DMS53 treated with DMSO at 0.1 percent for 48 hours (cell line): ENCODE results near the gene KRTAP5-7.
"Not testable (repeated sequence)": the region's sequence is repeated elsewhere in the genome, so short reads cannot be mapped to it uniquely, and the experiment has no call there.

Experiments used
- DNase-seq: peaks from one replicate; lab custom pipeline; 2025; ENCODE audit not compliant: unreplicated experiment; lab: John Stamatoyannopoulos, UW

KRTAP5-7 gene

DNA sequence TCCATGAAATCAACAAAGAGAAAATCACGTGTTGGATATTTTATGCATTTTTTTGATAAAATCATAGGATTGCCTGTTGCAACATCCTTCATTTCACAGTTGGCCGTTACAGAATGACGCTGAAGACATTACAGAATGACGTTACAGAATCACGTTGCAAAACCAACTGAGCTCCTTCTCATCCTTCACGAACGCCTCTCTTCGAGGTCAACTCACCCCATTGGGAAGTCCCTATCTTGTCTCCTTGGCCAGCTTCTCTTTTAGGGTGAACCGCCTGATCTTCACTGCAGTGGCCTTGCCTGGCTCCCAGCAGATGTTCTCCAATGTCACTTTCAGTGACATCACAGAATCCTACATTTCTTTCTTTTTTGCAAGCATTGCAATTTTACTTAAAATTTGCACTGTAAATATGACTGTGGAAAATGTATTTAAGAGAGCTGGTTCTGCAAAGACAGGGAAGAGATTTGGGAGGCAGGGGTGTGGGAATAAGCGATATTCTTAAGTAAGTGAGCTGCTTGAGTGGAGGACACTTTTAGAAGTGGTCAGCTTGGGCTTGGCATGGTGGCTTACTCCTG, 5.1 kb downstream of the KRTAP5-7 start:
- no peak for DNase-seq

DNA sequence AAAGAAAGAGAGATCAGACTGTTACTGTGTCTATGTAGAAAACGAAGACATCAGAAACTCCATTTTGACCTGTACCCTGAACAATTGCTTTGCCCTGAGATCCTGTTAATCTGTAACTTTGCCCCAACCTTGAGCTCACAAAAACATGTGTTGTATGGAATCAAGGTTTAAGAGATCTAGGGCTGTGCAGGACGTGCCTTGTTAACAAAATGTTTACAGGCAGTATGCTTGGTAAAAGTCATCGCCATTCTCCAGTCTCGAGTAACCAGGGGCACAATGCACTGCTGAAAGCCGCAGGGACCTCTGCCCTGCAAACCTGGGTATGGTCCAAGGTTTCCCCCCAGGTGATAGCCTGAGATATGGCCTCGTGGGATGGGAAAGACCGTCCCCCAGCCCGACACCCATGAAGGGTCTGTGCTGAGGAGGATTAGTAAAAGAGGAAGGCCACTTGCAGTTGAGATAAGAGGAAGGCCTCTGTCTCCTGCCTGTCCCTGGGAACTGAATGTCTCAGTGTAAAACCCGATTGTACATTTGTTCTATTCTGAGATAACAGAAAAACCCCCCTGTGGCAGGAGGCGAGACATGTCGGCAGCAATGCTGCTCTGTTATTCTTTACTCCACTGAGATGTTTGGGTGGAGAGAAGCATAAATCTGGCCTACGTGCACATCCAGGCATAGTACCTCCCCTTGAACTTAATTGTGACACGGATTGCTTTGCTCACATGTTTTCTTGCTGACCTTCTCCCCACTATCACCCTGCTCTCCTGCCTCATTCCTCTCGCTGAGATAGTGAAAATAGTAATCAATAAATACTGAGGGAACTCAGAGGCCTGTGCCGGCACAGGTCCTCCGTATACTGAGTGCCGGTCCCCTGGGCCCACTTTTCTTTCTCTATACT, 7.9 kb downstream of the KRTAP5-7 start:
- DNase-seq = not testable (repeated sequence)

DNA sequence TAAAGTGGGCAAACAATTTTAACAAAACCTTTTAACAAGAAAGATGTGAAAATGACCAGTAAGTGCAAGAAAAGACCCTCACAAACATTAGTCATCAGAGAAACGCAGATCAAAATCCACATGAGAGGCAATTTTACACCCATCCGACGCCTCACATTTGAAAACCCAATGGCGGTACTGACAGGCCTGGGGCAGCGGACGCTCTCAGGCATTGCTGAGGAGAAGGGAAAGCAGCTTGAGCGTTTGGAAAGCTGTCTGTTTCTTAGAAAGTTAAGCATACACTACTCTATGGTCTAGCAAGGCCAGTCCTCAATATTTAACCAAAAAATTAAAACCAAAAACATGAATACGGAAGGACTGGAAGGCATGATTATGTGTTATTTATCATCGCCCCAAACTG, 8.8 kb downstream of the KRTAP5-7 start:
- no peak for DNase-seq

DNA sequence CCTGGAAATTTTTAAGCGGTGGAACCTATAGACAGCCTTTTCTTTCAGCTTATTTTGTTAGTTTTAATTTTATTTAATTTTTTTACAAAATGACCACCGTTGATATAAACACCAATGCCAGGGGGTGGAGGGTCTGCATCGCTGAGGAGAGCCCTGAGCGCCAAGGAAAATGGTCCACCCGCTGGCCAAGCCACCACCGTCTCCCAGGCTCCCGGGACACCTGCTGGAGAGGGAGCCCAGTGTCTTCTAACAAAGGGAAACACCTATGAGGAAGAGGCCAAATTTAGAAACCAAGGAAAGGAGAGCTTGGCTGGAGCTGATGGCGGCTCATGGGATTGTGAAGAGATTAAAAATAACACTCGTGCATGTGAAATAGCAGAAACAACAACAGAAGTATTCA, 10.5 kb downstream of the KRTAP5-7 start:
- DNase-seq = no peak

DNA sequence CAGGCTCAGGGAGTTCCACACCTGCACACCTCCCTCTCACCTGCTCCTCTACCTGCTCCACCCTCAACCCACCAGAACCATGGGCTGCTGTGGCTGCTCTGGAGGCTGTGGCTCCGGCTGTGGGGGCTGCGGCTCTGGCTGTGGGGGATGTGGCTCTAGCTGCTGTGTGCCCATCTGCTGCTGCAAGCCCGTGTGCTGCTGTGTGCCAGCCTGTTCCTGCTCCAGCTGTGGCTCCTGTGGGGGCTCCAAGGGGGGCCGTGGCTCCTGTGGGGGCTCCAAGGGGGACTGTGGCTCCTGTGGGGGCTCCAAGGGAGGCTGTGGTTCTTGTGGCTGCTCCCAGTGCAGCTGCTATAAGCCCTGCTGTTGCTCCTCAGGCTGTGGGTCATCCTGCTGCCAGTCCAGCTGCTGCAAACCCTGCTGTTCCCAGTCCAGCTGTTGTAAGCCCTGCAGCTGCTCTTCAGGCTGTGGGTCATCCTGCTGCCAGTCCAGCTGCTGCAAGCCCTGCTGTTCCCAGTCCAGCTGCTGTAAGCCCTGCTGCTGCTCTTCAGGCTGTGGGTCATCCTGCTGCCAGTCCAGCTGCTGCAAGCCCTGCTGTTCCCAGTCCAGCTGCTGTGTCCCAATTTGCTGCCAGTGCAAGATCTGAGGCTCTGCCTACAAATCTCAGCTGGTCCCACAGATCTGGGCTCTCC, 11.1 kb downstream of the KRTAP5-7 start, which contains the start of gene KRTAP5-8:
KRTAP5-8 (plus strand) TSS at position 49 of the 689 bp plus-strand sequence; CDS start at position 80, 31 bp downstream.
- DNase-seq = not testable (repeated sequence)

DNA sequence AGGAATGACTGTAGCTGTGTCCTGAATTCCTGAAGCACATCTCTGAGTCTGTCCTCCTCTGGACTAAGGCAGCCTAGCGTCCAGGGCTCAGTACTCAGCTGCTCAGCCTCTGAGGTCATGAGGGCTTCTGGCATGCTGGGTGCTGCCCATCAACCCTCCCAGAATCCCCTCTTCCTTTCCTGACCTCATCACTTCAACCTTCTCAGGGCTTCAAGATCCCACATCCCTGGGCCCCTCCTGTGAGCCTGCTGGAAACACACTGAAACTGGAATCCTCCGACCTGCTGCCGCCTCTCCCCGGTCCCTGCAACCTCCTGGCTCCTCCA, 11.6 kb downstream of the KRTAP5-7 start:
- no peak for DNase-seq

DNA sequence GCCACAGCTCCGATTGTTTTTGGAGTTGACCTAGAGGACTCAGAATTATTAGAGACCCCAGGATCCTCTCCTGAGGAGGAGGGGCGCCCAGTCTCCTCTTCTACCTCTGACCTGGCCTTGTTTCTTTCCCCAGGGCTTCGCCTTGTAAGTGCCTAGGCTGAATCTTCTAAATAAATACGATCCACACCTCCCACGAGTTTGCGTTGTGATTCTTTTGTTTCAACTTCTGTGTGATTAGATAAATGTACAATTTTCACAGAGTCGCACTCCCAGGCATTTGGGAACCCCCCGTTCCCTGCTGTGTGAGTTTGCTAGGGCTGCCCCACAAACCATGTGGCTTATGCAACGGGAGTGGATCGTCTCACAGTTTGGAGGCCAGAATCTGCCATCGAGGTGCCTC, 11.9 kb downstream of the KRTAP5-7 start:
- no peak for DNase-seq

DNA sequence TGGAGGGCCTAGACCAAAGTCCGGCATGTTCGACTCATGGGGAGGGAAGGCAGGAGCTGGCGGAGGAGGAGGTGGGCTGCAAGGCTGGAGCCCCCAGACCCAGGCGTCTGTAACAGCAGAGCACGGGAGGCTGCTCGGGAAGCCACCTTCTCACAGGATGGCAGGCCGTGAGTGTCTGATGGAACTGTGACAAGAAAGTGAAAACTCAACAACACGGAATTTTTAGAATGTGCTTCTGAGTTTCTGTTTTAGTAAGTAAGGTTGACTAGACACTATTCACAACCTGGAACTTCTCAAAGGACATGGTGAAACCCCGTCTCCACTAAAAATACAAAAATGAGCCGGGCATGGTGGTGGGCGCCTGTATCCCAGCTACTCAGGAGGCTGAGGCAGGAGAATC, 12.9 kb downstream of the KRTAP5-7 start:
- not testable (repeated sequence) for DNase-seq

DNA sequence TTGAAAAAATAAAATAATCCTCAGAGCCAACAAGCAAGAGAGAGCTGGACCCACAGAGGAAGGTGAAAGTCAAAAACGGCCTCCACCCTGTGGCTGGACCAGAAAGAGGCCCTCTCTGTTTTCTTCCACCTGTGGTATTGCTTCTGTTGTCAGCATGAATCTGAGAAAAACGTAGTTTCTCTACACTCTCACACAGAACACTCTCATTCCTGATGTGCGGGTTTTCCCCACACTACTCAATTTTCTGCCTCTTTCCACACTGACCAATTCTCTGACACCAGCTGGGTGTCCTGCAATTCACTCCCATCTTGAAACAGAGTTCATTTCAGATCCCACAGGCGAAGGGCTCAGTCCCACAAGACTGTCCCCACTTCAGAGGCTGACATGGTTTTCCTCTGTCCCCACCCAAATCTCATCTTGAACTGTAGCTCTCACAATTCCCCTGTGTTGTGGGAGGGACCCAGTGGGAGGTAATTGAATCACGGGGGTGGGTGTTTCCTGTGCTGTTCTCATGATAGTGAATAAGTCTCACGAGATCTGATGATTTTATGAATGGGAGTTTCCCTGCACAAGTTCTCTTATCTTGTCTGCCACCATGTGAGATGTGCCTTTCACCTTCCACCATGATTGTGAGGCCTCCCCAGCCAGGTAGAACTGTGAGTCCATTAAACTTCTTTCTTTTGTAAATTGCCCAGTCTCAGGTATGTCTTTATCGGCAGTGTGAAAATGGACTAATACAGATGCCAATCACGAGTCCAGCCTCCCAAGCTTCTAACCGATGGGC, 13.6 kb downstream of the KRTAP5-7 start:
- DNase-seq = not testable (repeated sequence)

DNA sequence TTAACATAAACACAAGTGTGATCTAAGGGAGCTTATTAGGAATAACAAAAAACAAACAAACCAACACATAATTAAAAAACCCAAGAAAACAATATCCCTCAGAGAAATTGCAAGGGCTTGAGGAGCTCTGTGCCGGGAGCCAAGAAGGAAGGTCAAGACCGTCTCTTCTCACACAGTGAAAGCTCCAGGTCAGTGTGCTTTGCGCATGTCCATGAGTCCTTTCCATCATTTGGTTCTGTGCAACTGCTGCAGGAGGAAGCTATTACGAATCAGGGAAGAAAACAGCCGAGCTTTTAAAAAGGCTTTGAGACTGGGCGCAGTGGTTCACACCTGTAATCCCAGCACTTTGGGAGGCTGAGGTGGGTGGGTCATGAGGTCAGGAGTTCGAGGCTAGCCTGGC, 15.3 kb downstream of the KRTAP5-7 start:
- no peak for DNase-seq

- no peak for DNase-seq
Observed at GRCh38 chr11:71542879-71543777, 16.1 kb downstream of the KRTAP5-7 start.

DNA sequence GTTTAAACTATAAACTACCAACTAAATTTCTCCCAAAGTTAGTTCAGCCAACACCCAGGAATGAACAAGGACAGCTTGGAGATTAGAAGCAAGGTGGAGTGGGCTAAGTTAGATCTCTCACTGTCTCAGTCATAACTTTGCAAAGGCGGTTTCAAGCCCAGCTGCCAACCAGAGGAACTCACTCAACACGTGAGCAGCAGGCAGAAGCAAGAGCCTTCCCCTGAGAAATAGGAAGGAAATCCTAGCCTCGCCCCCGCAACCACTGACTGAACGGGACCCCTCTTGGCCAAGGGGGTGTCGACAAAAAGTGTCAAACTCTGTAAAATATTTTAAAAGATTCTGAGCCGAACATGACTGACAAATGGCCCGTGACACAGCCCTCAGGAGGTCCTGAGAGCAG, 16.8 kb downstream of the KRTAP5-7 start:
- no peak for DNase-seq

DNA sequence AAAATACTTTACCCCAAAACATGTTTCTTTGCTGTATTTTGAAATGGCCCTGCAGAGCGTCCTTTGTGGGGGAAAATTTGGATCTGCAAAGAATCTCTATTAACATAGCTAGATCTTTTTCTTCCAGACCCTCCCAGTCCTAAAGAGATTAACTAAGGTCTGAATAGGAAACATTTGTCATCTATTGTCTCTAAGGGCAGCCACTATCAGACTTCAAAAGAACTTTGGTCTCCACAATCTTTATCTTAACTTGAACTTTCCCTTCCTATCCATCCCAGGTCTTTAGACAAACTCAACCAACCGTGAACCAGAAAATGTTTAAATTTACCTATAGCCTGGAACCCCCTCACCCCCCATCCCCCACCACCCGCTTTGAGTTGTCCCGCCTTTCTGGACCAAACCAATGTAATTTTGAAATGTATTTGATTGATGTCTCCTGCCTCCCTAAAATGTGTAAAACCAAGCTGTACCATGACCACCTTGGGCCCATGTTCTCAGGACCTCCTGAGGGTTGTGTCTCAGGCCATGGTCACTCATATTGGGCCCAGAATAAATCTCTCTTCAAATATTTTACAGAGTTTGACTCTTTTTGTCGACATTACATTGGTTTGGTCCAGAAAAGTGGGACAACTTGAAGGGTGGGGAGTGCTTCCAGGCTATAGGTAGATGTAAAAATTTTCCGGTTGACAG, 17.6 kb downstream of the KRTAP5-7 start:
- no peak for DNase-seq

GRCh38 chr11:71545405-71545966, 18.4 kb downstream of the KRTAP5-7 start:
- no peak for DNase-seq

GRCh38 chr11:71548120-71548519, 21.1 kb downstream of the KRTAP5-7 start, which contains the start of gene KRTAP5-9:
KRTAP5-9 (plus strand) TSS chr11:71548420; CDS start chr11:71548658, 238 bp downstream.
- no peak for DNase-seq

- DNase-seq = no peak
Observed at GRCh38 chr11:71548716-71549151, 21.7 kb downstream of the KRTAP5-7 start.

DNA sequence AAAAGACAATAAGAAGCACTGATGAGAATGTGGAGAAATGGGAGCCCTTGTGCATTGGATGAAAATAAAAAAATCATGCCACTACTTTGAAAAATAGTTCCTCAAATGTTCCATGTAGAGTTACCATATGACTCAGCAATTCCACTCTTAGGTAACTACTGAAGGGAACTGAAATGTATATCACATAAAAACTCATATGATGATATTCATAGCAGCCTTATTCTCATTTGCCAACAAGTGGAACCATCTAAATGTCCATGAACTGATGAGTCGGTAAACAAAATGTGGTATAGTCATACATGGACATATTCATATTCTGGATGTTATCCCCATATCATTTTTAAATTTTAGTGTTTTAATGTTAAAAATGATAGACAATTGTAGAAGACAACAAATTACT, 24.6 kb downstream of the KRTAP5-7 start:
- no peak for DNase-seq

DNA sequence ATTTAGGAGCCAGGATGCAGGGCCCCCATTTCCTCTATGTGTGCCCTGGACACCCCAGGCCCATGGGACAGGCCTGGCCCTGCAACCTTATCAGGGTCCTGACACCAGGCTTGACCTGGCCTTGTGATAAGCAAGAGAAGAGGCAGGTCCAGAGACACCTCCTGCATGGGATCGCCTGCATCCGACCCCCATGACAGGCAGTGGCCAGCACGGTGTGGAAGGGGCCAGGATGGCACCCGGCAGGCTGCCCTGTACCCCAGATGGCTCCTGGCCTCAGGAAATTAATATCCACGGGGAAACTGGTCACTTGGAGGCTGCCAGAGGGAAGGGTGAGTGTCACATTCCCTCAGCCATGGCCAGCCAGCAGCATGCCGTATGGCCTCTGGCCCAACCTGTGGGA, 27.9 kb downstream of the KRTAP5-7 start:
- no peak for DNase-seq

- DNase-seq = no peak
Observed at GRCh38 chr11:71555508-71555907, 28.4 kb downstream of the KRTAP5-7 start.
